HepG2 (cell line): ENCODE data around the gene MAPK8IP3. TPM values are rescaled to one million over a fixed set of nuclear protein-coding genes. Genes with fewer than 3 reads are reported as not detected.
A peak's percentile ranks its signal among the peaks of the same experiment; 100 is the strongest.

Experiments
- DR1 ChIP-seq: sonication (generic); formaldehyde crosslinking; IDR thresholded peaks from 2 replicates; pipeline ENCODE4 v1.8.0; 2021; ENCODE audit warnings: mild to moderate bottlenecking, missing genetic modification reagents, inconsistent platforms
- FOSL2 ChIP-seq: sonication (generic); formaldehyde crosslinking; IDR thresholded peaks from 2 replicates; pipeline ENCODE4 v1.4.0; 2020; ENCODE audit warnings: missing genetic modification reagents
- FOXA1 ChIP-seq, 2 experiments: fragments of 450-650 bp in 1 of 2; sonication (generic) in 1 of 2; formaldehyde crosslinking in 1 of 2; IDR thresholded peaks; 2 replicates each; pipeline versions ENCODE4 v1.4.0 to v1.6.1; 2016 to 2020; ENCODE audit warnings: missing genetic modification reagents in 1 of 2
- FUBP1 ChIP-seq: sonication (generic); formaldehyde crosslinking; IDR thresholded peaks from 2 replicates; pipeline ENCODE4 v1.5.1; 2020; ENCODE audit warnings: missing genetic modification reagents, mild to moderate bottlenecking, borderline replicate concordance
- HHEX ChIP-seq: IDR thresholded peaks from 2 replicates; pipeline ENCODE4 v1.6.1; 2016; ENCODE audit warnings: control low read depth
- MAFG ChIP-seq: sonication (generic); formaldehyde crosslinking; IDR thresholded peaks from 2 replicates; pipeline ENCODE4 v1.5.1; 2020; ENCODE audit warnings: mild to moderate bottlenecking, missing genetic modification reagents
- MIER2 ChIP-seq: IDR thresholded peaks from 2 replicates; pipeline ENCODE4 v1.6.1; 2016; ENCODE audit warnings: missing biosample characterization, missing genetic modification reagents
- MTF1 ChIP-seq: sonication (generic); formaldehyde crosslinking; IDR thresholded peaks from 2 replicates; pipeline ENCODE4 v1.5.0; 2020; ENCODE audit warnings: missing genetic modification reagents
- PCBP2 ChIP-seq: fragments of 200-400 bp; formaldehyde crosslinking; optimal IDR thresholded peaks from 2 replicates; pipeline ENCODE3; 2018; ENCODE audit warnings: low read length, low read depth; ENCODE audit not compliant: poor library complexity, severe bottlenecking
- PHB2 ChIP-seq: fragments of 450-650 bp; IDR thresholded peaks from 2 replicates; pipeline ENCODE4 v1.6.1; 2018; ENCODE audit not compliant: partially characterized antibody
- SALL1 ChIP-seq: sonication (generic); formaldehyde crosslinking; IDR thresholded peaks from 2 replicates; pipeline ENCODE4 v1.8.0; 2022; ENCODE audit warnings: mild to moderate bottlenecking, missing genetic modification reagents
- TOPORS ChIP-seq: sonication (generic); formaldehyde crosslinking; IDR thresholded peaks from 2 replicates; pipeline ENCODE4 v1.8.0; 2023; ENCODE audit warnings: mild to moderate bottlenecking, missing genetic modification reagents
- ZFP36 ChIP-seq: fragments of 150-350 bp; IDR thresholded peaks from 2 replicates; pipeline ENCODE4 v1.6.1; 2018; ENCODE audit warnings: borderline replicate concordance, low read length, low read depth; ENCODE audit not compliant: partially characterized antibody
- ZFP37 ChIP-seq: sonication (generic); formaldehyde crosslinking; IDR thresholded peaks from 2 replicates; pipeline ENCODE4 v1.4.0; 2020; ENCODE audit warnings: missing genetic modification reagents, borderline replicate concordance
- ZNF275 ChIP-seq: sonication (generic); formaldehyde crosslinking; IDR thresholded peaks from 2 replicates; pipeline ENCODE4 v1.8.0; 2022; ENCODE audit warnings: missing genetic modification reagents, mild to moderate bottlenecking, inconsistent platforms, borderline replicate concordance
- ZNF616 ChIP-seq: sonication (generic); formaldehyde crosslinking; IDR thresholded peaks from 2 replicates; pipeline ENCODE4 v1.5.0; 2020; ENCODE audit warnings: low read depth, mild to moderate bottlenecking, missing genetic modification reagents
- ZNF766 ChIP-seq: sonication (generic); formaldehyde crosslinking; IDR thresholded peaks from 2 replicates; pipeline ENCODE4 v1.5.0; 2020; ENCODE audit warnings: missing genetic modification reagents, borderline replicate concordance
- ZNF772 ChIP-seq: sonication (generic); formaldehyde crosslinking; IDR thresholded peaks from 2 replicates; pipeline ENCODE4 v1.5.0; 2020; ENCODE audit warnings: mild to moderate bottlenecking, missing genetic modification reagents
- ZNF782 ChIP-seq: sonication (generic); formaldehyde crosslinking; IDR thresholded peaks from 2 replicates; pipeline ENCODE4 v1.4.0; 2020; ENCODE audit warnings: missing genetic modification reagents, mild to moderate bottlenecking, borderline replicate concordance
- polyA plus RNA-seq, 8 experiments: library from polyadenylated mRNA; depleted of rRNA in 3 of 8; stranded (reverse) in 7 of 8; unstranded in 1 of 8; fragments of >200 nt; fragmentation: Illumina TruSeq in 4 of 8; extraction: Trizol in 4 of 8; gene quantifications; 2 replicates each; pipeline versions ENCODE4 v1.2.1 to v1.2.3, GENCODE V29; 2011 to 2016; ENCODE audit warnings: low read depth in 4 of 8, missing spikeins in 1 of 8, mixed read lengths in 1 of 8; ENCODE audit not compliant: insufficient read depth in 1 of 8
- total RNA-seq, 5 experiments: library from RNA; depleted of rRNA; stranded (reverse); fragments of >200 nt; fragmentation: Illumina TruSeq; extraction: Trizol; gene quantifications; 2 replicates each; pipeline ENCODE4 v1.2.3, GENCODE V29; 2016; ENCODE audit warnings: low read depth in 1 of 5
- TF ChIP-seq, protein P1 (sequence below), 2 experiments: sonication (generic) in 1 of 2; formaldehyde crosslinking in 1 of 2; IDR thresholded peaks; 2 replicates each; pipeline versions ENCODE4 v1.4.0 to v1.6.1; 2016 to 2020; ENCODE audit warnings: borderline replicate concordance in 1 of 2, low read depth in 1 of 2, mild to moderate bottlenecking in 1 of 2, missing genetic modification reagents in 1 of 2
- TF ChIP-seq, protein P2 (sequence below): sonication (generic); formaldehyde crosslinking; IDR thresholded peaks from 2 replicates; pipeline ENCODE4 v1.4.0; 2020; ENCODE audit warnings: missing genetic modification reagents; ENCODE audit errors: not compliant biosample characterization

MAPK8IP3 gene
- total and polyA plus RNA-seq, 2 of the 13 experiments (the other 11 are each of a cell fraction or from before 2014, with no cell fraction given) = 25.1 to 41.7 TPM

- no peak for TF ChIP-seq FUBP1 (CRISPR knock-in tag)
- peak; percentile 98 for TF ChIP-seq FOSL2 (CRISPR knock-in tag)
- TF ChIP-seq, protein P1, sequence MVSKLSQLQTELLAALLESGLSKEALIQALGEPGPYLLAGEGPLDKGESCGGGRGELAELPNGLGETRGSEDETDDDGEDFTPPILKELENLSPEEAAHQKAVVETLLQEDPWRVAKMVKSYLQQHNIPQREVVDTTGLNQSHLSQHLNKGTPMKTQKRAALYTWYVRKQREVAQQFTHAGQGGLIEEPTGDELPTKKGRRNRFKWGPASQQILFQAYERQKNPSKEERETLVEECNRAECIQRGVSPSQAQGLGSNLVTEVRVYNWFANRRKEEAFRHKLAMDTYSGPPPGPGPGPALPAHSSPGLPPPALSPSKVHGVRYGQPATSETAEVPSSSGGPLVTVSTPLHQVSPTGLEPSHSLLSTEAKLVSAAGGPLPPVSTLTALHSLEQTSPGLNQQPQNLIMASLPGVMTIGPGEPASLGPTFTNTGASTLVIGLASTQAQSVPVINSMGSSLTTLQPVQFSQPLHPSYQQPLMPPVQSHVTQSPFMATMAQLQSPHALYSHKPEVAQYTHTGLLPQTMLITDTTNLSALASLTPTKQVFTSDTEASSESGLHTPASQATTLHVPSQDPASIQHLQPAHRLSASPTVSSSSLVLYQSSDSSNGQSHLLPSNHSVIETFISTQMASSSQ (IDR thresholded peaks at IDR 0.05; ENCODE audit: low read depth) = no peak
- TF ChIP-seq, protein P1 (CRISPR knock-in tag; IDR thresholded peaks at IDR 0.05; ENCODE audit: borderline replicate concordance) = no peak
- no peak for TF ChIP-seq ZNF616 (CRISPR knock-in tag)
- TF ChIP-seq, protein P2, sequence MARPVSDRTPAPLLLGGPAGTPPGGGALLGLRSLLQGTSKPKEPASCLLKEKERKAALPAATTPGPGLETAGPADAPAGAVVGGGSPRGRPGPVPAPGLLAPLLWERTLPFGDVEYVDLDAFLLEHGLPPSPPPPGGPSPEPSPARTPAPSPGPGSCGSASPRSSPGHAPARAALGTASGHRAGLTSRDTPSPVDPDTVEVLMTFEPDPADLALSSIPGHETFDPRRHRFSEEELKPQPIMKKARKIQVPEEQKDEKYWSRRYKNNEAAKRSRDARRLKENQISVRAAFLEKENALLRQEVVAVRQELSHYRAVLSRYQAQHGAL (CRISPR knock-in tag) = no peak
- no peak for TF ChIP-seq ZNF766 (CRISPR knock-in tag)
- TF ChIP-seq MIER2 (CRISPR knock-in tag) = no peak
- TF ChIP-seq ZNF275 (CRISPR knock-in tag) = no peak
- TF ChIP-seq DR1 (CRISPR knock-in tag) = no peak
- TF ChIP-seq PHB2 = no peak
- no peak for TF ChIP-seq MAFG (CRISPR knock-in tag)
- no peak for TF ChIP-seq ZFP37 (CRISPR knock-in tag)
- no peak for TF ChIP-seq ZNF772 (CRISPR knock-in tag)
- TF ChIP-seq MTF1 = no peak
- no peak for TF ChIP-seq TOPORS (CRISPR knock-in tag)
- TF ChIP-seq ZFP36 = no peak
- TF ChIP-seq SALL1 (CRISPR knock-in tag) = 0 out of 2 replicates have a peak, but pooled peaks have one; percentile 19
- no peak for TF ChIP-seq ZNF782 (CRISPR knock-in tag)
- TF ChIP-seq PCBP2 = no peak
- TF ChIP-seq FOXA1 (IDR thresholded peaks at IDR 0.05) = peak; percentile 48; the same call in 1 of the 2 replicates
- peak; percentile 97 for TF ChIP-seq FOXA1 (CRISPR knock-in tag; IDR thresholded peaks at IDR 0.05)
- no peak for TF ChIP-seq HHEX (CRISPR knock-in tag)
Observed at GRCh38 chr16:1688807-1689560, 17.0 kb upstream of the MAPK8IP3 start (continued).
